Endothelial cell (in vitro differentiated cells): ENCODE measurements around the gene GMDS. TPM values are rescaled to one million over a fixed set of nuclear protein-coding genes. Genes with fewer than 3 reads are reported as not detected.

Source experiments
- DNase-seq: peaks from one replicate; pipeline ENCODE4 v3.0.0; 2021; ENCODE audit warnings: low spot score
- H3K27ac Mint-ChIP-seq: one replicate; pipeline ENCODE4 v1.8.0; 2021; ENCODE audit warnings: mixed read lengths, inconsistent platforms; ENCODE audit not compliant: unreplicated experiment
- H3K27me3 Mint-ChIP-seq: one replicate; pipeline ENCODE4 v1.8.0; 2021; ENCODE audit warnings: mild to moderate bottlenecking, moderate library complexity, mixed read lengths, inconsistent platforms; ENCODE audit not compliant: unreplicated experiment
- H3K36me3 Mint-ChIP-seq: one replicate; pipeline ENCODE4 v1.8.0; 2021; ENCODE audit warnings: mild to moderate bottlenecking, low read depth, mixed read lengths, inconsistent platforms; ENCODE audit not compliant: unreplicated experiment
- H3K4me1 Mint-ChIP-seq: one replicate; pipeline ENCODE4 v1.8.0; 2021; ENCODE audit warnings: mild to moderate bottlenecking, mixed read lengths, inconsistent platforms; ENCODE audit not compliant: unreplicated experiment
- H3K4me3 Mint-ChIP-seq: one replicate; pipeline ENCODE4 v1.8.0; 2021; ENCODE audit warnings: mild to moderate bottlenecking, mixed read lengths, inconsistent platforms; ENCODE audit not compliant: unreplicated experiment
- H3K9me3 Mint-ChIP-seq: one replicate; pipeline ENCODE4 v1.8.0; 2021; ENCODE audit warnings: mixed read lengths, inconsistent platforms; ENCODE audit not compliant: unreplicated experiment
- CTCF ChIP-seq: fragments of 200-600 bp; sonication (generic); IDR thresholded peaks from one replicate; pipeline ENCODE4 v1.5.0; 2021; ENCODE audit warnings: antibody characterized with exemption; ENCODE audit not compliant: unreplicated experiment
- total RNA-seq: library from RNA; stranded (reverse); fragmentation: NEBNext Ultra II Directional; extraction: Animal tissue kit (Norgen Biotek cat#: 25700); gene quantifications from one replicate; pipeline ENCODE4 v1.2.1, GENCODE V29; 2021; ENCODE audit not compliant: unreplicated experiment

The GMDS gene
- total RNA-seq, 1 donor from 2014 or later: 36.0 TPM

GRCh38 chr6:1735239-1735803 lies 510.1 kb downstream of the GMDS start:
- no peak for DNase-seq
- Mint-ChIP-seq H3K4me1 (no peaks in the 10 kb centered on the region), H3K4me3 (no peak overlapping the region), H3K9me3 (no peaks in the 10 kb centered on the region), H3K27ac (no peak overlapping the region), H3K36me3 (peaks cover 3% of the 10 kb centered on the region), H3K27me3 (peaks cover 1% of the 10 kb centered on the region)
- TF ChIP-seq CTCF: no peak

GRCh38 chr6:1730882-1731281 lies 514.5 kb downstream of the GMDS start:
- Mint-ChIP-seq H3K36me3 (peaks cover 3% of the 10 kb centered on the region), H3K4me1 (peaks cover 26% of the 10 kb centered on the region), H3K27ac (no peak overlapping the region), H3K27me3 (peaks cover 1% of the 10 kb centered on the region), H3K9me3 (no peaks in the 10 kb centered on the region), H3K4me3 (no peak overlapping the region)
- DNase-seq: no peak
- no peak for TF ChIP-seq CTCF

- TF ChIP-seq CTCF: no peak
- Mint-ChIP-seq H3K27me3 (peaks cover 1% of the 10 kb centered on the region), H3K4me3 (no peak overlapping the region), H3K27ac (no peak overlapping the region), H3K36me3 (peaks cover 3% of the 10 kb centered on the region), H3K9me3 (no peaks in the 10 kb centered on the region), H3K4me1 (peaks cover 37% of the 10 kb centered on the region)
- no peak for DNase-seq
These were observed 515.7 kb downstream of the GMDS start for GRCh38 chr6:1729750-1730140.

- H3K27ac Mint-ChIP-seq: no peak overlapping the region
- no peaks in the 10 kb centered on the region for H3K9me3 Mint-ChIP-seq
- peaks cover 3% of the 10 kb centered on the region for H3K36me3 Mint-ChIP-seq
- no peak for TF ChIP-seq CTCF
- no peak overlapping the region for H3K4me3 Mint-ChIP-seq
- peaks cover 1% of the 10 kb centered on the region for H3K27me3 Mint-ChIP-seq
- H3K4me1 Mint-ChIP-seq: peaks cover 41% of the 10 kb centered on the region
- DNase-seq: no peak
These were observed 516.2 kb downstream of the GMDS start for GRCh38 chr6:1729133-1729749.

- H3K27me3 Mint-ChIP-seq: no peaks in the 10 kb centered on the region
- no peaks in the 10 kb centered on the region for H3K36me3 Mint-ChIP-seq
These were observed 519.0 kb downstream of the GMDS start for GRCh38 chr6:1726341-1726768.

More at GRCh38 chr6:1726341-1726768, 519.0 kb downstream of the GMDS start:
- no peak for TF ChIP-seq CTCF
- H3K9me3 Mint-ChIP-seq: no peaks in the 10 kb centered on the region
- peaks cover 51% of the 10 kb centered on the region for H3K4me1 Mint-ChIP-seq
- no peak overlapping the region for H3K27ac Mint-ChIP-seq
- DNase-seq: no peak
- no peak overlapping the region for H3K4me3 Mint-ChIP-seq
